OCI-LY1 (cell line): ENCODE data around the gene PCYT1A.

Experiments
- H2AFZ ChIP-seq: fragments of 200-600 bp; sonication (generic), shearing (Covaris generic); 2 replicates; pipeline ENCODE4 v1.6.0; 2014; ENCODE audit warnings: antibody characterized with exemption, mild to moderate bottlenecking, low read length
- H3F3A ChIP-seq: fragments of 200-600 bp; sonication (generic), shearing (Covaris generic); 2 replicates; pipeline ENCODE4 v1.6.0; 2014; ENCODE audit warnings: mild to moderate bottlenecking, antibody characterized with exemption, low read length, moderate library complexity; ENCODE audit not compliant: insufficient read depth
- H3K27ac ChIP-seq: fragments of 200-600 bp; sonication (generic); 2 replicates; pipeline ENCODE4 v1.5.1; 2014; ENCODE audit warnings: low read length, mixed run types, mild to moderate bottlenecking, low read depth; ENCODE audit not compliant: poor library complexity, severe bottlenecking
- H3K27me3 ChIP-seq: fragments of 200-600 bp; sonication (generic); 2 replicates; pipeline ENCODE4 v1.6.0; 2014; ENCODE audit warnings: antibody characterized with exemption, mild to moderate bottlenecking, low read length, moderate library complexity; ENCODE audit not compliant: insufficient read depth
- H3K36me3 ChIP-seq: fragments of 200-600 bp; sonication (generic); 2 replicates; pipeline ENCODE4 v1.6.1; 2014; ENCODE audit warnings: mild to moderate bottlenecking, antibody characterized with exemption, low read length, moderate library complexity, mixed read lengths; ENCODE audit not compliant: insufficient read depth
- H3K4me1 ChIP-seq: fragments of 200-600 bp; sonication (generic); 2 replicates; pipeline ENCODE4 v1.5.1; 2014; ENCODE audit warnings: mild to moderate bottlenecking, low read length, moderate library complexity; ENCODE audit not compliant: insufficient read depth, severe bottlenecking
- H3K4me2 ChIP-seq: fragments of 200-600 bp; sonication (generic), shearing (Covaris generic); 2 replicates; pipeline ENCODE4 v1.6.1; 2014; ENCODE audit warnings: low read length
- H3K4me3 ChIP-seq: fragments of 200-600 bp; sonication (generic); 2 replicates; pipeline ENCODE4 v1.5.1; 2014; ENCODE audit warnings: low read length, low read depth, mild to moderate bottlenecking, mixed read lengths; ENCODE audit not compliant: poor library complexity, severe bottlenecking
- H3K79me2 ChIP-seq: fragments of 200-600 bp; shearing (Covaris generic); 2 replicates; pipeline ENCODE4 v1.6.1; 2016; ENCODE audit warnings: mixed run types, low read length, mixed read lengths; ENCODE audit not compliant: insufficient read depth
- H3K9ac ChIP-seq: fragments of 200-600 bp; sonication (generic), shearing (Covaris generic); 2 replicates; pipeline ENCODE4 v1.6.1; 2014; ENCODE audit warnings: mild to moderate bottlenecking, low read length, mixed read lengths
- H3K9me2 ChIP-seq: fragments of 200-600 bp; sonication (generic), shearing (Covaris generic); 2 replicates; pipeline ENCODE4 v1.6.1; 2014; ENCODE audit warnings: low read depth, mild to moderate bottlenecking, low read length, mixed read lengths
- H3K9me3 ChIP-seq: fragments of 200-600 bp; shearing (Covaris generic); 2 replicates; pipeline ENCODE4 v1.6.1; 2014; ENCODE audit warnings: low read length, mixed read lengths
- H4K20me1 ChIP-seq: fragments of 200-600 bp; sonication (generic), shearing (Covaris generic); 2 replicates; pipeline ENCODE4 v1.6.0; 2016; ENCODE audit warnings: mild to moderate bottlenecking, low read length; ENCODE audit not compliant: insufficient read depth
- EZH2 ChIP-seq: fragments of 200-600 bp; sonication (generic), shearing (Covaris generic); IDR thresholded peaks from 2 replicates; pipeline ENCODE4 v1.8.0; 2017; ENCODE audit warnings: borderline replicate concordance, mixed run types, mild to moderate bottlenecking, antibody characterized with exemption, low read length, moderate library complexity, mixed read lengths
- TF ChIP-seq, protein P1 (sequence below): fragments of 200-600 bp; sonication (generic), shearing (Covaris generic); IDR thresholded peaks from 2 replicates; pipeline ENCODE4 v1.5.1; 2017; ENCODE audit warnings: mild to moderate bottlenecking, antibody characterized with exemption, low read length, moderate library complexity, mixed read lengths

PCYT1A gene

DNA sequence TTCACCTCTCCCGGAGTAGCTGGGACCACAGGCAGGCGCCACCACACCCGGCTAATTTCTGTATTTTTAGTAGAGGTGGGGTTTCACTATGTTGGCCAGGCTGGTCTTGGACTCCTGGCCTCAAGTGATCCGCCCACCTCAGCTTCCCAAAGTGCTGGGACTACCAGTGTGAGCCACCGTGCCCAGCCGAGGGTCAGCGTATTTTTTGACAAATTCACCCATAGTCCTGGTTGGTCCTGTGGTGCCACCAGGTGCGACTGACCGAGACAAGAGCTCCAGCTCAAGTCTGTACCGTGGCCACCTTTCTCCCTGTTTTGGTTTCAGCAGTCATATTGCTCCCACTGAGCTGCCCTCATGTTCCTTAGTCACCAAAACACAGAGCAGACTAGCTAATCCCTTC, 62.4 kb downstream of the PCYT1A start:
- no peaks in the 10 kb centered on the region for H4K20me1 ChIP-seq
- no peak overlapping the region for H3K4me3 ChIP-seq
- no peak overlapping the region for H3K4me2 ChIP-seq
- H3K9me2 ChIP-seq, result no peaks in the 10 kb centered on the region
- no peak overlapping the region for H2AFZ ChIP-seq
- H3F3A ChIP-seq, result no peaks in the 10 kb centered on the region
- no peaks in the 10 kb centered on the region for H3K4me1 ChIP-seq
- no peaks in the 10 kb centered on the region for H3K9me3 ChIP-seq
- H3K36me3 ChIP-seq, result no peaks in the 10 kb centered on the region
- no peak for TF ChIP-seq EZH2
- TF ChIP-seq, protein P1, sequence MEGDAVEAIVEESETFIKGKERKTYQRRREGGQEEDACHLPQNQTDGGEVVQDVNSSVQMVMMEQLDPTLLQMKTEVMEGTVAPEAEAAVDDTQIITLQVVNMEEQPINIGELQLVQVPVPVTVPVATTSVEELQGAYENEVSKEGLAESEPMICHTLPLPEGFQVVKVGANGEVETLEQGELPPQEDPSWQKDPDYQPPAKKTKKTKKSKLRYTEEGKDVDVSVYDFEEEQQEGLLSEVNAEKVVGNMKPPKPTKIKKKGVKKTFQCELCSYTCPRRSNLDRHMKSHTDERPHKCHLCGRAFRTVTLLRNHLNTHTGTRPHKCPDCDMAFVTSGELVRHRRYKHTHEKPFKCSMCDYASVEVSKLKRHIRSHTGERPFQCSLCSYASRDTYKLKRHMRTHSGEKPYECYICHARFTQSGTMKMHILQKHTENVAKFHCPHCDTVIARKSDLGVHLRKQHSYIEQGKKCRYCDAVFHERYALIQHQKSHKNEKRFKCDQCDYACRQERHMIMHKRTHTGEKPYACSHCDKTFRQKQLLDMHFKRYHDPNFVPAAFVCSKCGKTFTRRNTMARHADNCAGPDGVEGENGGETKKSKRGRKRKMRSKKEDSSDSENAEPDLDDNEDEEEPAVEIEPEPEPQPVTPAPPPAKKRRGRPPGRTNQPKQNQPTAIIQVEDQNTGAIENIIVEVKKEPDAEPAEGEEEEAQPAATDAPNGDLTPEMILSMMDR, result no peak
- H3K27me3 ChIP-seq, result peaks cover 8% of the 10 kb centered on the region
- no peak overlapping the region for H3K9ac ChIP-seq
- H3K79me2 ChIP-seq, result no peaks in the 10 kb centered on the region
- no peak overlapping the region for H3K27ac ChIP-seq

DNA sequence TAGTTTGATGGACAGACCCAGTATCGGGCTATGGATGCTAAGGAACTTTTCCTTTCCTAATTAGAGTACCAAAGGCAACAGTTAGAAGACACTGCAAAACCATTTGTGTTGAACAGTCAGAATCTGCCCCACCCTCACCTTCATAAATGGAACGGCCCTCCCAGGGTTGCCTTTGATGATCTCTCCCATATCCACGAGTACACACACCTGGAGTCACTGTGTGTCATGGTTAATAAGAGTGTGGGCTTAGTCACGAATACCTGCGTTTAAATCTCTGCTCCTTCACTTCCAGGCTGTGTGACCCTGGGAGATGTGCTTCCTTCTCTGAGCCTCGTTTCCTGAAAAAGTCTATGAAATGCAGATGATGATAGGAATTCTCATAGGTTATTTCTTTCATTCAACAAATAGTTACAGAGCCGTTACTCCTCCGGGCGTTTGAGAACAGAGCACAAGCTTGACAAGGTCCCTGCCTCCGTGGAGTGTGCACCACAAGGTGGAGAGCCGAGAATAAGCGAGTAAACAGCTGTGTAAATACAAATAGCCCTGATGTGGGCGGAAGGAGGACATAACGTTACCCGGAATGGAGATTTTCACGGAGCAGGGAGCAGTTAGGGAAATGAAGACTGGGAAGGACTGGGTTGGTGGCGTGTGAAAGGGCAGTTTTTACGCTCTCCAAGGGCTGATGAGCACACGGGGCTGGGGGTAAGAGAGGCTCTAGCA, 64.5 kb downstream of the PCYT1A start:
- H3K4me1 ChIP-seq, result peaks cover 12% of the 10 kb centered on the region
- no peak overlapping the region for H3K9ac ChIP-seq
- no peak overlapping the region for H3K4me2 ChIP-seq
- TF ChIP-seq, protein P1, result no peak
- TF ChIP-seq EZH2, result no peak
- H3F3A ChIP-seq, result no peaks in the 10 kb centered on the region
- no peak overlapping the region for H2AFZ ChIP-seq
- H3K27me3 ChIP-seq, result peaks cover 8% of the 10 kb centered on the region
- H4K20me1 ChIP-seq, result no peaks in the 10 kb centered on the region
- H3K27ac ChIP-seq, result no peak overlapping the region
- no peaks in the 10 kb centered on the region for H3K36me3 ChIP-seq
- H3K9me2 ChIP-seq, result no peaks in the 10 kb centered on the region
- no peaks in the 10 kb centered on the region for H3K79me2 ChIP-seq
- no peaks in the 10 kb centered on the region for H3K9me3 ChIP-seq
- no peak overlapping the region for H3K4me3 ChIP-seq

DNA sequence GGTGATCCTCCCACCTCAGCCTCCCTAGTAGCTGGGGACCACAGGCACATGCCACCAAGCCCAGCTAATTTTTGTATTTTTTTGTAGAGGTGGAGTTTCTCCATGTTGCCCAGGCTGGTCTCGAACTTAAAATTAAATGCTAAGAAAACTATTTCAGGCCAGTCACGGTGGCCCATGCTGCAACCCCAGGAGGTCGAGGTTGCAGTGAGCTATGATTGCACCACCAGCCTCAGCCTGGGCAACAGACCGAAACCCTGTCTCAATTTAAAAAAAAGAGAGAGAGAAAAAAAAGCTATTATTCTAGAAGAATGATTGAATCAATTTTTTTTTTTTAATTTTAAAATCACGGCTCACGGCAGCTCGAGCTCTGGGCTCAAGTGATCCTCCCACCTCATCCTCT, 66.5 kb downstream of the PCYT1A start:
- Histone ChIP-seq H3F3A (no peaks in the 10 kb centered on the region), H3K27me3 (peaks cover 8% of the 10 kb centered on the region), H3K27ac (no peak overlapping the region), H3K9ac (no peak overlapping the region), H2AFZ (no peak overlapping the region), H4K20me1 (no peaks in the 10 kb centered on the region), H3K79me2 (no peaks in the 10 kb centered on the region), H3K36me3 (no peaks in the 10 kb centered on the region), H3K9me2 (no peaks in the 10 kb centered on the region), H3K4me1 (peaks cover 12% of the 10 kb centered on the region), H3K9me3 (no peaks in the 10 kb centered on the region), H3K4me3 (no peak overlapping the region), H3K4me2 (no peak overlapping the region)
- TF ChIP-seq, protein P1, result no peak
- TF ChIP-seq EZH2, result no peak
